ENCODE results near the gene FAM3C.
A peak's percentile ranks its signal among the peaks of the same experiment; 100 is the strongest.
"Not testable (repeated sequence)": the region's sequence is repeated elsewhere in the genome, so short reads cannot be mapped to it uniquely, and the experiment has no call there.

The FAM3C gene

GRCh38 chr7:121395961-121396757 is at the start of gene FAM3C:
FAM3C (minus strand) TSS chr7:121396308; CDS start chr7:121382969, 13,339 bp downstream.
- DNase-seq, result peak; percentile 90

GRCh38 chr7:121442845-121443244 is 46.7 kb upstream of the FAM3C start:
- DNase-seq, result peak; percentile 21

GRCh38 chr7:121440857-121441503 is 44.9 kb upstream of the FAM3C start:
- no peak for DNase-seq

- DNase-seq, result peak; percentile 82
Observed at GRCh38 chr7:121438043-121438955, 42.2 kb upstream of the FAM3C start.

GRCh38 chr7:121437470-121437869 is 41.4 kb upstream of the FAM3C start:
- DNase-seq, result no peak

- no peak for DNase-seq
Observed at GRCh38 chr7:121436688-121437087, 40.6 kb upstream of the FAM3C start.

- no peak for DNase-seq
Observed at GRCh38 chr7:121436136-121436535, 40.0 kb upstream of the FAM3C start.

GRCh38 chr7:121433775-121434174 is 37.7 kb upstream of the FAM3C start:
- DNase-seq, result no peak

- DNase-seq, result not testable (repeated sequence)
Observed at GRCh38 chr7:121432486-121432885, 36.4 kb upstream of the FAM3C start.

GRCh38 chr7:121431996-121432395 is 35.9 kb upstream of the FAM3C start:
- no peak for DNase-seq

- DNase-seq, result no peak
Observed at GRCh38 chr7:121431389-121431995, 35.4 kb upstream of the FAM3C start.

- DNase-seq, result no peak
Observed at GRCh38 chr7:121430558-121430957, 34.5 kb upstream of the FAM3C start.

GRCh38 chr7:121429798-121430197 is 33.7 kb upstream of the FAM3C start:
- no peak for DNase-seq

- DNase-seq, result no peak
Observed at GRCh38 chr7:121428855-121429489, 32.9 kb upstream of the FAM3C start.

- not testable (repeated sequence) for DNase-seq
Observed at GRCh38 chr7:121421743-121422142, 25.6 kb upstream of the FAM3C start.

GRCh38 chr7:121420976-121421375 is 24.9 kb upstream of the FAM3C start:
- DNase-seq, result no peak

- DNase-seq, result no peak
Observed at GRCh38 chr7:121419201-121420148, 23.4 kb upstream of the FAM3C start.

- DNase-seq, result no peak
Observed at GRCh38 chr7:121416533-121416932, 20.4 kb upstream of the FAM3C start.

- DNase-seq, result no peak
Observed at GRCh38 chr7:121414436-121414835, 18.3 kb upstream of the FAM3C start.

- no peak for DNase-seq
Observed at GRCh38 chr7:121411597-121411979, 15.5 kb upstream of the FAM3C start.
